Uterus (tissue), 2 donors: ENCODE data around the gene SLC25A21.

Experiments used
- POLR2A ChIP-seq, 2 donors: fragments of 450-650 bp; IDR thresholded peaks; one replicate each; pipeline ENCODE4 v1.6.1; 2016; ENCODE audit warnings: antibody characterized with exemption in 2 of 2, mild to moderate bottlenecking in 1 of 2, moderate library complexity in 1 of 2
- TF ChIP-seq, protein P1 (sequence below), 4 experiments: fragments of 200-600 bp in 2 of 4; fragments of 450-650 bp in 2 of 4; sonication (generic) in 2 of 4; IDR thresholded peaks; one replicate each; pipeline ENCODE4 v1.5.1; 2016 to 2019; ENCODE audit warnings: antibody characterized with exemption in 4 of 4, mild to moderate bottlenecking in 2 of 4, moderate library complexity in 1 of 4

DNA sequence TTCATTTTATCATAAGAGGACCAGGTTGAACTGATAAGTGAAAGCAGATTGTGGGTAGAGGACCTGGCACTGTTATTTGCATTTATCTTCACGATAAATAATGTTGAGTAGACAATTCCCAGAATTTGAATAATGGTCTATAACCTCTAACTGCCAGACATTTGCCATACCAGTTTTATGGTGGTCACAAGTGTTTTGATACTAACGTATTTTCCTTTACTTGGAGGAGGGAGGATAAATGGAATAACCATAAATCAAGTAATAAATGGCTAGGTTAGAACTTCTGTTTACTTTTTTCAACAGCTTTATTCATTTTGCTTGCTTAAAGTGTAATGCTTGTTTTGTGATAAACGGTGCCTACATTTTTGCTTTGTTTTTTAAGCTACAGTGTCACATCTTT lies 501.3 kb downstream of the SLC25A21 start:
- TF ChIP-seq, protein P1, sequence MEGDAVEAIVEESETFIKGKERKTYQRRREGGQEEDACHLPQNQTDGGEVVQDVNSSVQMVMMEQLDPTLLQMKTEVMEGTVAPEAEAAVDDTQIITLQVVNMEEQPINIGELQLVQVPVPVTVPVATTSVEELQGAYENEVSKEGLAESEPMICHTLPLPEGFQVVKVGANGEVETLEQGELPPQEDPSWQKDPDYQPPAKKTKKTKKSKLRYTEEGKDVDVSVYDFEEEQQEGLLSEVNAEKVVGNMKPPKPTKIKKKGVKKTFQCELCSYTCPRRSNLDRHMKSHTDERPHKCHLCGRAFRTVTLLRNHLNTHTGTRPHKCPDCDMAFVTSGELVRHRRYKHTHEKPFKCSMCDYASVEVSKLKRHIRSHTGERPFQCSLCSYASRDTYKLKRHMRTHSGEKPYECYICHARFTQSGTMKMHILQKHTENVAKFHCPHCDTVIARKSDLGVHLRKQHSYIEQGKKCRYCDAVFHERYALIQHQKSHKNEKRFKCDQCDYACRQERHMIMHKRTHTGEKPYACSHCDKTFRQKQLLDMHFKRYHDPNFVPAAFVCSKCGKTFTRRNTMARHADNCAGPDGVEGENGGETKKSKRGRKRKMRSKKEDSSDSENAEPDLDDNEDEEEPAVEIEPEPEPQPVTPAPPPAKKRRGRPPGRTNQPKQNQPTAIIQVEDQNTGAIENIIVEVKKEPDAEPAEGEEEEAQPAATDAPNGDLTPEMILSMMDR (IDR thresholded peaks at IDR 0.05) = no peak
- no peak for TF ChIP-seq POLR2A (IDR thresholded peaks at IDR 0.05)
